Stimulated activated CD4-positive, alpha-beta T cell treated with anti-CD3 and anti-CD28 coated beads, Interleukin-1b, Interleukin-23, amount 100 ng/mL, for 1 hour (primary cell): ENCODE measurements around the gene OSBPL10.
"Not testable (repeated sequence)": the region's sequence is repeated elsewhere in the genome, so short reads cannot be mapped to it uniquely, and the experiment has no call there.

Experiments used
- DNase-seq, 2 donors: peaks; one replicate each; pipeline ENCODE4 v3.0.0-alpha.2; 2020; ENCODE audit warnings: low read depth in 2 of 2

Gene OSBPL10

GRCh38 chr3:31813686-31814085, 167.4 kb downstream of the OSBPL10 start:
- DNase-seq, result no peak

GRCh38 chr3:31813197-31813596, 167.9 kb downstream of the OSBPL10 start:
- DNase-seq, result no peak

GRCh38 chr3:31810991-31811433, 170.1 kb downstream of the OSBPL10 start:
- DNase-seq, result no peak

- DNase-seq, result no peak
Observed at GRCh38 chr3:31808143-31808720, 172.8 kb downstream of the OSBPL10 start.

- DNase-seq, result no peak
Observed at GRCh38 chr3:31804251-31805051, 176.6 kb downstream of the OSBPL10 start.

- no peak for DNase-seq
Observed at GRCh38 chr3:31802981-31803740, 177.9 kb downstream of the OSBPL10 start.

- no peak for DNase-seq
Observed at GRCh38 chr3:31800436-31800835, 180.6 kb downstream of the OSBPL10 start.

GRCh38 chr3:31798840-31799239, 182.2 kb downstream of the OSBPL10 start:
- DNase-seq, result no peak

GRCh38 chr3:31793821-31794220, 187.2 kb downstream of the OSBPL10 start:
- DNase-seq, result no peak

GRCh38 chr3:31791090-31791430, 190.0 kb downstream of the OSBPL10 start:
- no peak for DNase-seq

GRCh38 chr3:31790193-31791089, 190.6 kb downstream of the OSBPL10 start:
- no peak for DNase-seq

GRCh38 chr3:31789429-31789828, 191.6 kb downstream of the OSBPL10 start:
- no peak for DNase-seq

GRCh38 chr3:31785734-31786133, 195.3 kb downstream of the OSBPL10 start:
- DNase-seq, result no peak

GRCh38 chr3:31785286-31785685, 195.8 kb downstream of the OSBPL10 start:
- DNase-seq, result no peak

- not testable (repeated sequence) for DNase-seq
Observed at GRCh38 chr3:31783851-31784250, 197.2 kb downstream of the OSBPL10 start.

GRCh38 chr3:31782306-31782705, 198.8 kb downstream of the OSBPL10 start:
- not testable (repeated sequence) for DNase-seq

GRCh38 chr3:31779514-31779913, 201.5 kb downstream of the OSBPL10 start:
- no peak for DNase-seq

GRCh38 chr3:31777887-31778286, 203.2 kb downstream of the OSBPL10 start:
- no peak for DNase-seq

GRCh38 chr3:31777092-31777491, 204.0 kb downstream of the OSBPL10 start:
- no peak for DNase-seq

GRCh38 chr3:31776016-31776415, 205.0 kb downstream of the OSBPL10 start:
- DNase-seq, result no peak

- DNase-seq, result no peak
Observed at GRCh38 chr3:31775383-31775782, 205.7 kb downstream of the OSBPL10 start.
